ENCODE results near the gene SLFN12L. TPM values are rescaled to one million over a fixed set of nuclear protein-coding genes. Genes with fewer than 3 reads are reported as not detected.
A peak's percentile ranks its signal among the peaks of the same experiment; 100 is the strongest.

Gene SLFN12L
- total RNA-seq, 2 donors from 2014 or later, result 0.22 to 0.59 TPM

DNA sequence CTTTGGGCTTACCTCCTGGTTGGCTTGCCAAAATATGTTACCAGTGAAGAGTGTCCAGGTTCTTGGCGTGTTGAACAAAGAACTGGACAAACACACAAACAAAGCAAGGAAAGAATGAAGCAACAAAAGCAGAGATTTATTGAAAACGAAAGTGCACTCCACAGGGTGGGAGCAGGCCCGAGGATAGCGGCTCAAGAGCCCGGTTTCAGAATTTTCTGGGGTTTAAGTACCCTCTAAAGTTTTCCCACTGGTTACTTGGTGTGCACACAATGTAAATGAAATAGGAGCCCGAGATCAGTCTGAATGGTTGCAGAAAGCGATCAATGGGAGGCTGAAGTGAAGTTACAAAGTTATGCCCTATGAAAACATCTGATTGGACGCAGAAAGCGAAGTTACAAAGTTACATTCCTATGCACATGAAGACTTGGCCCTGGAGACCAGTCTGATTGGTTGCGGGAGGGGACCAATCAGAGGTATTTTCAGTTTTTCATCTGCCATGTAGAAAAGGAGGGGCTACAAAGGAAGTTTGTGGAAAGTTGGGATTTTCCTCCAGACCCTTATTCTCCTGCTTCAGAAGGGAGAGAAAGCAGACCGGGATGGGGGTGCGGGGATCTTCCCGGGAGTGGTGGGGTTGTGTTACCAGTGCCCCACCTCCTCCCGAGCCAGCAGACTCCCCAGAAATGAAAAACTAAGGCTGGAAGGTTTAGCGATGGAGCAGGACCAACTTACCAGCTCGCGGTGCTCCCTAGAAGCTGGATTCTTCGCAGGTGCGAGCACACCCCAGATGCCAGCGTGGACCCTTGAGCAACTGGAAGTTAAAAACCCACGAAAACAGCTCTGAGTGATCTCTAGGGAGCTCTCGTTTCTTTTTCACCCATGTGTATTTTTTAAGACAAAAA, 105.1 kb downstream of the SLFN12L start, which contains the start of gene SLFN12:
TSS of gene SLFN12 (minus strand) at position 325 of the 899 bp plus-strand sequence. CDS start 9,472 bp downstream, outside the sequence.
- H3K27ac ChIP-seq, result peak within 1 kb of the TSS; percentile 86 to 89
- H3K4me3 ChIP-seq, result peak within 1 kb of the TSS; percentile 47 to 62
- DNase-seq (ENCODE audit: low spot score), result peak; percentile 79
- TF ChIP-seq, protein P1, sequence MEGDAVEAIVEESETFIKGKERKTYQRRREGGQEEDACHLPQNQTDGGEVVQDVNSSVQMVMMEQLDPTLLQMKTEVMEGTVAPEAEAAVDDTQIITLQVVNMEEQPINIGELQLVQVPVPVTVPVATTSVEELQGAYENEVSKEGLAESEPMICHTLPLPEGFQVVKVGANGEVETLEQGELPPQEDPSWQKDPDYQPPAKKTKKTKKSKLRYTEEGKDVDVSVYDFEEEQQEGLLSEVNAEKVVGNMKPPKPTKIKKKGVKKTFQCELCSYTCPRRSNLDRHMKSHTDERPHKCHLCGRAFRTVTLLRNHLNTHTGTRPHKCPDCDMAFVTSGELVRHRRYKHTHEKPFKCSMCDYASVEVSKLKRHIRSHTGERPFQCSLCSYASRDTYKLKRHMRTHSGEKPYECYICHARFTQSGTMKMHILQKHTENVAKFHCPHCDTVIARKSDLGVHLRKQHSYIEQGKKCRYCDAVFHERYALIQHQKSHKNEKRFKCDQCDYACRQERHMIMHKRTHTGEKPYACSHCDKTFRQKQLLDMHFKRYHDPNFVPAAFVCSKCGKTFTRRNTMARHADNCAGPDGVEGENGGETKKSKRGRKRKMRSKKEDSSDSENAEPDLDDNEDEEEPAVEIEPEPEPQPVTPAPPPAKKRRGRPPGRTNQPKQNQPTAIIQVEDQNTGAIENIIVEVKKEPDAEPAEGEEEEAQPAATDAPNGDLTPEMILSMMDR (IDR thresholded peaks at IDR 0.05), result no peak
- peaks cover 0 to 31% of the 10 kb centered on the region in 2 donors for H3K4me1 ChIP-seq
- no peaks in the 10 kb centered on the region for H3K27me3 ChIP-seq
- no peaks in the 10 kb centered on the region for H3K36me3 ChIP-seq
- no peaks in the 10 kb centered on the region for H3K9me3 ChIP-seq

DNA sequence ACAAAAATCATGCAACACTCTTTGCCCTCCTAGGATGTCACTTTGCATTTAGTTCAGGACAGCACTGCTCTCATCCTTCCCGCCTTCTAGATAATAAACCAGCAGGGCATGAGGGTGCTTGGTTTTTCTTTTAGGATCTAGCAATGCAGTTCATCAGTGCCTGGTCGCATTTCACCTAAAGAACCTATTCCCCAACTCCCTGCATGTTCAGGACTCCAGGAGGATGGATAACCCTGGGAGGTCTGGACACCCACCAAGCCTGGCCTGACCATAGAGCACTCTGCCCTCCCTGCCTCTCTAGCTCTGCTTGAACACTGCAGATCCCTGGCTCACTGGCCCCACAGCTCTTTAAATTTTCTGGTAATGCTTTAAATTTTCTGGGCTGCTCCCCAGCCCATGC, 107.8 kb downstream of the SLFN12L start:
- TF ChIP-seq, protein P1 (IDR thresholded peaks at IDR 0.05), result no peak
- DNase-seq (ENCODE audit: low spot score), result no peak
- Histone ChIP-seq H3K36me3 (no peaks in the 10 kb centered on the region), H3K9me3 (no peaks in the 10 kb centered on the region), H3K27ac (no peak overlapping the region), H3K27me3 (no peaks in the 10 kb centered on the region), H3K4me3 (no peak overlapping the region), H3K4me1 (peaks cover 0 to 31% of the 10 kb centered on the region in 2 donors)

DNA sequence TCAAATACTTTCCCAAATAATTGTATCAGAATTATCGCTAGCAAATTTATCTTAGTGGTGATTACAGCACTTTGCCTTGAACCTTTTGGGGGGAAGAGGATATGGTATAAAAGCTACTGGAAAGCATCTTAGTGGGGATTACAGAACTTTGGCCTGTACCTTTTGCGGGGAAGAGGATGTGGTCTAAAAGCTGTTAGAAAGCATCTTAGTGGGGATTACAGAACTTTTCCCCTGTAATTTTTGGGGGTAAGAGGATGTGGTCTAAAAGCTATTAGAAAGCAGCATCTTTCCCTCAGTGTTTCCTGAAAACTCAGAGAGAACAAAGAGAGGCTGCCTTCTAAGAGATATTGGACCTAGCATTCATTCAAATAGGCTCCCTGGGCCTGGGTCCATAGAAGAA, 109.2 kb downstream of the SLFN12L start:
- Histone ChIP-seq H3K27me3 (no peaks in the 10 kb centered on the region), H3K27ac (no peak overlapping the region), H3K9me3 (no peaks in the 10 kb centered on the region), H3K4me1 (peaks cover 0 to 22% of the 10 kb centered on the region in 2 donors), H3K4me3 (no peak overlapping the region), H3K36me3 (no peaks in the 10 kb centered on the region)
- no peak for DNase-seq (ENCODE audit: low spot score)
- TF ChIP-seq, protein P1 (IDR thresholded peaks at IDR 0.05), result no peak

DNA sequence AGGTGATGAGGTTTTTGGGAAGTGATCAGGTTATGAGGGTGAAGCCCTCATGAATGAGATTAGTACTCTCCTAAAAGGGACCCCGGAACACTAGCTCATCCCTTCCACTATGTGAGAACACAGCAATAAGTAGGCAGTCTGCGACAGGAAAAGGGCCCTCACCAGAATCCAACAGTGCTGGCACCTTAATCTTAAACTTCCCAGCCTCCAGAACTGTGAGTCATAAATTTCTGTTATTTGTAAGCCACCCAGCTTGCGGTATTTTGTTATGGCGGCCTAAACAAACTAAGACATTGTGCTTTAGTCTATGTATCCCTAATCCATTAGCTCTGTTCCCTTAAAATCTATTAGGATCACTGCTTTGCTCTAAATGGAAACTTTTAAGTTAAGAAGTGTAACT, 113.7 kb downstream of the SLFN12L start:
- H3K4me1 ChIP-seq, result no peaks in the 10 kb centered on the region
- no peak for DNase-seq (ENCODE audit: low spot score)
- TF ChIP-seq, protein P1 (IDR thresholded peaks at IDR 0.05), result no peak
- no peaks in the 10 kb centered on the region for H3K9me3 ChIP-seq
- H3K36me3 ChIP-seq, result peaks cover 5% of the 10 kb centered on the region
- no peak overlapping the region for H3K27ac ChIP-seq
- H3K4me3 ChIP-seq, result no peak overlapping the region
- no peaks in the 10 kb centered on the region for H3K27me3 ChIP-seq

Other genes with a start within 250 kb of the SLFN12L start
- gene SLFN11, start 164.1 kb downstream of the SLFN12L start, total RNA-seq, result 10 to 100 TPM; 19.8 to 20.8 TPM
- 1 to 10 TPM; 3.4 to 3.6 TPM for gene SLFN12, start 105.2 kb downstream of the SLFN12L start, total RNA-seq
- gene SLFN13, start 88.9 kb downstream of the SLFN12L start, total RNA-seq, result 1 to 10 TPM; 1.1 to 1.3 TPM
- gene SLFN14, start 23.1 kb upstream of the SLFN12L start, total RNA-seq, result not detected
- 1 to 10 TPM; 8.7 to 8.9 TPM for gene PEX12, start 40.9 kb upstream of the SLFN12L start, total RNA-seq
- 10 to 100 TPM; 79.8 to 80.1 TPM for gene AP2B1, start 49.6 kb upstream of the SLFN12L start, total RNA-seq
- 10 to 100 TPM; 39.2 to 61.9 TPM for gene RASL10B, start 194.0 kb upstream of the SLFN12L start, total RNA-seq
- not detected for gene GAS2L2, start 215.6 kb upstream of the SLFN12L start, total RNA-seq
- not detected for gene C17orf50, start 223.2 kb upstream of the SLFN12L start, total RNA-seq